OCI-LY1 (cell line): ENCODE results near the gene CD79A.

Experiments used
- EZH2 ChIP-seq: fragments of 200-600 bp; sonication (generic), shearing (Covaris generic); IDR thresholded peaks from 2 replicates; pipeline ENCODE4 v1.8.0; 2017; ENCODE audit warnings: borderline replicate concordance, mixed run types, mild to moderate bottlenecking, antibody characterized with exemption, low read length, moderate library complexity, mixed read lengths
- TF ChIP-seq, protein P1 (sequence below): fragments of 200-600 bp; sonication (generic), shearing (Covaris generic); IDR thresholded peaks from 2 replicates; pipeline ENCODE4 v1.5.1; 2017; ENCODE audit warnings: mild to moderate bottlenecking, antibody characterized with exemption, low read length, moderate library complexity, mixed read lengths

DNA sequence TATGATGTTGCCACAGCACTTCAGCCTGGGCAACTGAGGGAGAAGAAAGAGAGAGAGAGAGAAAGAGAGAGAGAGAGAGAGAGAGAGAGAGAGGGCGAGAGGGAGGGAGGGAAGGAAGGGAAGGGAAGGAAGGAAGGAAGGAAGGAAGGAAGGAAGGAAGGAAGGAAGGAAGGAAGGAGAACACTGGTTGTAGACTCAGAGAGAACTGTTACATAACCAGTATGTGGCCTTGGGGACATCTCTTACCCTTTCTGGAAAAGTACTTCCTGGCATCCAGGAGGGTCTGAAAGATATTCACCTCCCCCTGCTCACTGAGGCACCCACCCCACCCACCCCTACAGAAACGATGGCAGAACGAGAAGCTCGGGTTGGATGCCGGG lies 3.2 kb downstream of the CD79A start:
- TF ChIP-seq EZH2, result no peak
- TF ChIP-seq, protein P1, sequence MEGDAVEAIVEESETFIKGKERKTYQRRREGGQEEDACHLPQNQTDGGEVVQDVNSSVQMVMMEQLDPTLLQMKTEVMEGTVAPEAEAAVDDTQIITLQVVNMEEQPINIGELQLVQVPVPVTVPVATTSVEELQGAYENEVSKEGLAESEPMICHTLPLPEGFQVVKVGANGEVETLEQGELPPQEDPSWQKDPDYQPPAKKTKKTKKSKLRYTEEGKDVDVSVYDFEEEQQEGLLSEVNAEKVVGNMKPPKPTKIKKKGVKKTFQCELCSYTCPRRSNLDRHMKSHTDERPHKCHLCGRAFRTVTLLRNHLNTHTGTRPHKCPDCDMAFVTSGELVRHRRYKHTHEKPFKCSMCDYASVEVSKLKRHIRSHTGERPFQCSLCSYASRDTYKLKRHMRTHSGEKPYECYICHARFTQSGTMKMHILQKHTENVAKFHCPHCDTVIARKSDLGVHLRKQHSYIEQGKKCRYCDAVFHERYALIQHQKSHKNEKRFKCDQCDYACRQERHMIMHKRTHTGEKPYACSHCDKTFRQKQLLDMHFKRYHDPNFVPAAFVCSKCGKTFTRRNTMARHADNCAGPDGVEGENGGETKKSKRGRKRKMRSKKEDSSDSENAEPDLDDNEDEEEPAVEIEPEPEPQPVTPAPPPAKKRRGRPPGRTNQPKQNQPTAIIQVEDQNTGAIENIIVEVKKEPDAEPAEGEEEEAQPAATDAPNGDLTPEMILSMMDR, result no peak
